DOHH2 (cell line): ENCODE data around the gene PRICKLE4.
A peak's percentile ranks its signal among the peaks of the same experiment; 100 is the strongest.

Source experiments
- H3F3A ChIP-seq: fragments of 200-600 bp; sonication (generic), shearing (Covaris generic); 2 replicates; pipeline ENCODE4 v1.6.0; 2016; ENCODE audit warnings: antibody characterized with exemption, mild to moderate bottlenecking; ENCODE audit not compliant: control insufficient read depth, insufficient read depth
- H3K27ac ChIP-seq: fragments of 200-600 bp; sonication (generic); 2 replicates; pipeline ENCODE4 v1.5.1; 2014; ENCODE audit warnings: low read depth, mild to moderate bottlenecking, low read length, moderate library complexity
- H3K27me3 ChIP-seq: fragments of 200-600 bp; sonication (generic); 2 replicates; pipeline ENCODE4 v1.6.1; 2014; ENCODE audit warnings: mild to moderate bottlenecking, low read length, mixed read lengths; ENCODE audit not compliant: control insufficient read depth
- H3K36me3 ChIP-seq: fragments of 200-600 bp; sonication (generic); 2 replicates; pipeline ENCODE4 v1.6.1; 2014; ENCODE audit warnings: mild to moderate bottlenecking, low read length, moderate library complexity, mixed read lengths; ENCODE audit not compliant: control insufficient read depth
- H3K4me1 ChIP-seq: fragments of 200-600 bp; sonication (generic); 2 replicates; pipeline ENCODE4 v1.6.1; 2014; ENCODE audit warnings: mild to moderate bottlenecking, low read length, mixed read lengths; ENCODE audit not compliant: control insufficient read depth
- H3K4me2 ChIP-seq: fragments of 200-600 bp; sonication (generic); 2 replicates; pipeline ENCODE4 v1.6.0; 2014; ENCODE audit warnings: mild to moderate bottlenecking, low read length, moderate library complexity
- H3K4me3 ChIP-seq: fragments of 200-600 bp; sonication (generic); 2 replicates; pipeline ENCODE4 v1.5.1; 2014; ENCODE audit warnings: mild to moderate bottlenecking, low read length, mixed read lengths
- H3K79me2 ChIP-seq: fragments of 200-600 bp; sonication (generic); 2 replicates; pipeline ENCODE4 v1.6.1; 2014; ENCODE audit warnings: mild to moderate bottlenecking, low read length, mixed read lengths; ENCODE audit not compliant: control insufficient read depth
- H3K9me2 ChIP-seq: fragments of 200-600 bp; sonication (generic); replicated peaks from 2 replicates; pipeline ENCODE4 v1.6.1; 2014; ENCODE audit warnings: mild to moderate bottlenecking, low read length, mixed read lengths; ENCODE audit not compliant: control insufficient read depth
- H3K9me3 ChIP-seq: fragments of 200-600 bp; sonication (generic); 2 replicates; pipeline ENCODE4 v1.6.1; 2014; ENCODE audit warnings: antibody characterized with exemption, low read length, mixed read lengths; ENCODE audit not compliant: control insufficient read depth, insufficient read depth
- H4K20me1 ChIP-seq: fragments of 200-600 bp; sonication (generic); 2 replicates; pipeline ENCODE4 v1.6.0; 2014; ENCODE audit warnings: low read depth, mild to moderate bottlenecking, antibody characterized with exemption, low read length, moderate library complexity; ENCODE audit not compliant: control insufficient read depth, insufficient read depth
- EZH2phosphoT487 ChIP-seq: fragments of 200-600 bp; sonication (generic); IDR thresholded peaks from 2 replicates; pipeline ENCODE4 v1.6.1; 2017; ENCODE audit warnings: borderline replicate concordance, mild to moderate bottlenecking, antibody characterized with exemption, low read length, moderate library complexity, mixed read lengths
- TF ChIP-seq, protein P1 (sequence below): fragments of 200-600 bp; sonication (generic); IDR thresholded peaks from one replicate; pipeline ENCODE4 v1.5.1; 2014; ENCODE audit warnings: antibody characterized with exemption, mild to moderate bottlenecking, low read depth, low read length; ENCODE audit not compliant: poor library complexity, severe bottlenecking

Gene PRICKLE4

GRCh38 chr6:41779788-41780550, 613 bp upstream of the PRICKLE4 start, which contains the start of gene FRS3:
Gene FRS3, minus strand, starts transcription at chr6:41779900. Its CDS starts 2,913 bp downstream, at chr6:41776987.
- Histone ChIP-seq H3K79me2 (peaks cover 7% of the 10 kb centered on the region), H3K4me1 (peaks cover 30% of the 10 kb centered on the region), H3K27ac (no peak within 1 kb of the TSS), H3K4me2 (peak within 1 kb of the TSS; percentile 87), H3K9me2 (no peaks in the 10 kb centered on the region), H3F3A (peaks cover 12% of the 10 kb centered on the region), H4K20me1 (no peaks in the 10 kb centered on the region), H3K4me3 (peak within 1 kb of the TSS; percentile 87), H3K9me3 (no peaks in the 10 kb centered on the region), H3K36me3 (peaks cover 9% of the 10 kb centered on the region), H3K27me3 (peaks cover 4% of the 10 kb centered on the region)
- no peak for TF ChIP-seq EZH2phosphoT487
- TF ChIP-seq, protein P1, sequence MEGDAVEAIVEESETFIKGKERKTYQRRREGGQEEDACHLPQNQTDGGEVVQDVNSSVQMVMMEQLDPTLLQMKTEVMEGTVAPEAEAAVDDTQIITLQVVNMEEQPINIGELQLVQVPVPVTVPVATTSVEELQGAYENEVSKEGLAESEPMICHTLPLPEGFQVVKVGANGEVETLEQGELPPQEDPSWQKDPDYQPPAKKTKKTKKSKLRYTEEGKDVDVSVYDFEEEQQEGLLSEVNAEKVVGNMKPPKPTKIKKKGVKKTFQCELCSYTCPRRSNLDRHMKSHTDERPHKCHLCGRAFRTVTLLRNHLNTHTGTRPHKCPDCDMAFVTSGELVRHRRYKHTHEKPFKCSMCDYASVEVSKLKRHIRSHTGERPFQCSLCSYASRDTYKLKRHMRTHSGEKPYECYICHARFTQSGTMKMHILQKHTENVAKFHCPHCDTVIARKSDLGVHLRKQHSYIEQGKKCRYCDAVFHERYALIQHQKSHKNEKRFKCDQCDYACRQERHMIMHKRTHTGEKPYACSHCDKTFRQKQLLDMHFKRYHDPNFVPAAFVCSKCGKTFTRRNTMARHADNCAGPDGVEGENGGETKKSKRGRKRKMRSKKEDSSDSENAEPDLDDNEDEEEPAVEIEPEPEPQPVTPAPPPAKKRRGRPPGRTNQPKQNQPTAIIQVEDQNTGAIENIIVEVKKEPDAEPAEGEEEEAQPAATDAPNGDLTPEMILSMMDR, result peak; percentile 88

- peak overlapping the region; percentile 87 for H3K4me2 ChIP-seq
- peaks cover 12% of the 10 kb centered on the region for H3F3A ChIP-seq
- peak overlapping the region; percentile 87 for H3K4me3 ChIP-seq
- peaks cover 44% of the 10 kb centered on the region for H3K4me1 ChIP-seq
- no peaks in the 10 kb centered on the region for H3K9me2 ChIP-seq
- peaks cover 12% of the 10 kb centered on the region for H3K79me2 ChIP-seq
- H4K20me1 ChIP-seq, result no peaks in the 10 kb centered on the region
- no peaks in the 10 kb centered on the region for H3K9me3 ChIP-seq
- H3K27me3 ChIP-seq, result peaks cover 4% of the 10 kb centered on the region
- H3K27ac ChIP-seq, result no peak overlapping the region
- no peaks in the 10 kb centered on the region for H3K36me3 ChIP-seq
- no peak for TF ChIP-seq EZH2phosphoT487
- TF ChIP-seq, protein P1, result no peak
Observed at GRCh38 chr6:41781366-41781730, 766 bp downstream of the PRICKLE4 start.

- H3K4me3 ChIP-seq, result no peak overlapping the region
- no peaks in the 10 kb centered on the region for H3K9me2 ChIP-seq
- peaks cover 11% of the 10 kb centered on the region for H3F3A ChIP-seq
- no peaks in the 10 kb centered on the region for H4K20me1 ChIP-seq
- H3K4me1 ChIP-seq, result peaks cover 44% of the 10 kb centered on the region
- H3K27ac ChIP-seq, result no peak overlapping the region
- H3K27me3 ChIP-seq, result peaks cover 4% of the 10 kb centered on the region
- no peak overlapping the region for H3K4me2 ChIP-seq
- TF ChIP-seq, protein P1, result no peak
- TF ChIP-seq EZH2phosphoT487, result no peak
- peaks cover 24% of the 10 kb centered on the region for H3K79me2 ChIP-seq
- peaks cover 8% of the 10 kb centered on the region for H3K36me3 ChIP-seq
- H3K9me3 ChIP-seq, result no peaks in the 10 kb centered on the region
Observed at GRCh38 chr6:41783106-41783780, 2.7 kb downstream of the PRICKLE4 start.
